Caco-2 (cell line): Measurements from ENCODE around the gene ATG101. TPM values are rescaled to one million over a fixed set of nuclear protein-coding genes. Genes with fewer than 3 reads are reported as not detected.

Source experiments
- BruUV-seq: library from RNA; stranded (reverse); fragments of 400-500 nt; replicated peaks from 2 replicates; lab custom pipeline; 2021; lab: Mats Ljungman, UMichigan
- CTCF ChIA-PET: fragments of 300-600 bp; sonication (Branson Sonifier 250); formaldehyde crosslinking; loops from one replicate; lab custom pipeline; 2022; ENCODE audit warnings: antibody characterized with exemption; lab: Charles Lee
- POLR2A ChIA-PET: fragments of 300-600 bp; sonication (Branson Sonifier 250); formaldehyde crosslinking; loops from one replicate; lab custom pipeline; 2022; ENCODE audit warnings: antibody characterized with exemption; lab: Charles Lee
- DNase-seq, 2 experiments: peaks; one replicate each; pipeline versions ENCODE4 v3.0.0 to v3.0.0-alpha.2; 2020 to 2022
- H3K27me3 ChIP-seq: replicated peaks from 2 replicates; pipeline ENCODE4 v1.6.0; 2011; ENCODE audit warnings: low read length; ENCODE audit not compliant: control insufficient read depth, insufficient read depth
- H3K36me3 ChIP-seq: 2 replicates; pipeline ENCODE4 v1.5.1; 2011; ENCODE audit warnings: low read length; ENCODE audit not compliant: control insufficient read depth, insufficient read depth
- H3K4me1 ChIP-seq: fragments of 250-450 bp; sonication (Bioruptor Pico); 2 replicates; pipeline ENCODE4 v1.5.1; 2020; ENCODE audit warnings: mild to moderate bottlenecking
- H3K4me3 ChIP-seq: 2 replicates; pipeline ENCODE4 v1.5.1; 2011; ENCODE audit warnings: low read depth, mild to moderate bottlenecking, control low read depth, low read length
- H3K9me3 ChIP-seq: fragments of 250-450 bp; sonication (Bioruptor Pico); 2 replicates; pipeline ENCODE4 v1.5.1; 2020; ENCODE audit warnings: mild to moderate bottlenecking, moderate library complexity
- H3K27ac Mint-ChIP-seq: one replicate; pipeline ENCODE4 v1.8.0; 2022; ENCODE audit warnings: mixed read lengths; ENCODE audit not compliant: unreplicated experiment
- H3K27me3 Mint-ChIP-seq: one replicate; pipeline ENCODE4 v1.8.0; 2022; ENCODE audit warnings: mixed read lengths; ENCODE audit not compliant: insufficient read depth, unreplicated experiment
- H3K36me3 Mint-ChIP-seq: one replicate; pipeline ENCODE4 v1.8.0; 2022; ENCODE audit warnings: mild to moderate bottlenecking, mixed read lengths; ENCODE audit not compliant: insufficient read depth, unreplicated experiment
- H3K4me1 Mint-ChIP-seq: one replicate; pipeline ENCODE4 v1.8.0; 2022; ENCODE audit warnings: low read depth, mixed read lengths; ENCODE audit not compliant: unreplicated experiment
- H3K4me3 Mint-ChIP-seq: one replicate; pipeline ENCODE4 v1.8.0; 2022; ENCODE audit warnings: mild to moderate bottlenecking, moderate library complexity, mixed read lengths; ENCODE audit not compliant: unreplicated experiment
- H3K9me3 Mint-ChIP-seq: one replicate; pipeline ENCODE4 v1.8.0; 2022; ENCODE audit warnings: mixed read lengths; ENCODE audit not compliant: unreplicated experiment
- CTCF ChIP-seq, 2 experiments: fragments of 200-600 bp in 1 of 2; IDR thresholded peaks; 1 replicate in 1 of 2; 2 replicates in 1 of 2; pipeline versions ENCODE4 v1.5.1 to v1.8.0; 2011 to 2022; ENCODE audit warnings: antibody characterized with exemption in 1 of 2, control low read depth in 1 of 2, inconsistent platforms in 1 of 2, low read depth in 1 of 2, low read length in 1 of 2, mild to moderate bottlenecking in 1 of 2, moderate library complexity in 1 of 2; ENCODE audit not compliant: insufficient read depth in 1 of 2, severe bottlenecking in 1 of 2, unreplicated experiment in 1 of 2
- intact Hi-C: fragments of 100-400 bp; cut with micrococcal nuclease; formaldehyde crosslinking; loops from one replicate; pipeline ENCODE4 v1.10.0; 2022; ENCODE audit not compliant: unreplicated experiment
- total RNA-seq: library from RNA; stranded (reverse); gene quantifications from 2 replicates; pipeline ENCODE4 v1.2.3, GENCODE V29; 2022

Gene ATG101
- total RNA-seq, 1 experiment from 2014 or later, result 78.0 TPM

DNA sequence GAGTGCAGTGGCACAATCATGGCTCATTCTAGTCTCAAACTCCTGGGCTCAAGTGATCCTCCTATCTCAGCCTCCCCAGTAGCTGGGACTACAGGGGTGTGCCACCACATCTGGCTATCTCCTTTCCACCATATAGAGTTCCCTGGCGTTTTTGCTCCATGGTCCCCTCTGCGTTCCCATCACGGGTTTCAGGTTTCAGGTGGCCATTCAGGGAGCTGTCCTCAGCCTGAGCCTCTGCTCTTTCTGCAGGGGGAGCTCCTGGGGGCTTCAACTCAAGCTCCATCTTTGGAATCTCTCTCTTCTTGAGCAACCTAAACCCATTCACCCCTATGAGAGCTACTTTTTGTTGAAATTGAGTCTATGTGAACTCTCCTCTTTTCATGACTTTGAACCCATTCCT is 21.3 kb downstream of the ATG101 start:
- no peak for TF ChIP-seq CTCF (IDR thresholded peaks at IDR 0.05; ENCODE audit: insufficient read depth in 1 of 2, low read depth in 1 of 2, low read length in 1 of 2, severe bottlenecking in 1 of 2, unreplicated experiment in 1 of 2)
- H3K4me3 Mint-ChIP-seq, result no peak overlapping the region
- peaks cover under 1% of the 10 kb centered on the region for H3K36me3 Mint-ChIP-seq
- H3K4me3 ChIP-seq, result no peak overlapping the region
- no peaks in the 10 kb centered on the region for H3K9me3 Mint-ChIP-seq
- peaks cover 7% of the 10 kb centered on the region for H3K27me3 Mint-ChIP-seq
- DNase-seq, result no peak
- H3K27ac Mint-ChIP-seq, result no peak overlapping the region
- BruUV-seq, result no TSS peak
- intact Hi-C loops, result no loop called here
- peaks cover 12% of the 10 kb centered on the region for H3K4me1 ChIP-seq
- ChIA-PET POLR2A (no interaction called here), CTCF (interaction anchor here (0.7 to 1.9 kb wide), 7 partner anchors 25 to 351 kb away, joined by 3 to 13 read pairs (median 3); no protein-coding TSS in a partner anchor)
- no peaks in the 10 kb centered on the region for H3K9me3 ChIP-seq
- no peaks in the 10 kb centered on the region for H3K27me3 ChIP-seq
- peaks cover 11% of the 10 kb centered on the region for H3K4me1 Mint-ChIP-seq
- H3K36me3 ChIP-seq, result no peaks in the 10 kb centered on the region

DNA sequence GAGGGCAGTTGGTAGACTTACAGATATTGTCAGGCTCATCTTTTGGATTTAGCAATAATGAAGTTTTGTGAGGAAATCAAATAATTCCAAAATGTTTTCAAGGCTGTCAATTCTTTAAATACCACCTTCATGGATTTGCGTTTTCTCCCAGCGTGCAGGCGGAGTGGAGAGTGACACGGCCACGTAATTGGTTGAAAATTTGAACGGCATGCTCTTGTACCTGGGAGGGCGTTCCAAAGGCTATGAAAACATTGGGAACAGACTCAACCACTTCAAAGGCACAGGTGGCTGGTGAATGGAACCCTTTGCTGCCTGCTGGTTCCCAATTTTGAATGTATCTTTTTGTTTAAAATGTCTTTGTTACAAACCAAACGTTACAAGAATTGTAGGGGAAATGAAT is 22.1 kb downstream of the ATG101 start:
- no peak for DNase-seq
- CTCF ChIA-PET, result interaction anchor here (0.5 to 1.9 kb wide), 6 partner anchors 32 to 99 kb away, joined by 3 to 13 read pairs (median 4); no protein-coding TSS in a partner anchor
- H3K9me3 Mint-ChIP-seq, result no peaks in the 10 kb centered on the region

GRCh38 chr12:52093346-52093745 is 23.6 kb downstream of the ATG101 start:
- Mint-ChIP-seq H3K9me3 (no peaks in the 10 kb centered on the region), H3K27me3 (peaks cover 12% of the 10 kb centered on the region), H3K4me1 (peaks cover 11% of the 10 kb centered on the region), H3K4me3 (no peak overlapping the region), H3K27ac (no peak overlapping the region), H3K36me3 (no peaks in the 10 kb centered on the region)
- BruUV-seq, result no TSS peak
- Histone ChIP-seq H3K4me3 (no peak overlapping the region), H3K4me1 (peaks cover 12% of the 10 kb centered on the region), H3K27me3 (no peaks in the 10 kb centered on the region), H3K36me3 (no peaks in the 10 kb centered on the region), H3K9me3 (no peaks in the 10 kb centered on the region)
- intact Hi-C loops, result loop anchor here (2.0 kb wide), 1 partner anchor 27 kb away; no protein-coding TSS in a partner anchor
- no peak for TF ChIP-seq CTCF (IDR thresholded peaks at IDR 0.05; ENCODE audit: insufficient read depth in 1 of 2, low read depth in 1 of 2, low read length in 1 of 2, severe bottlenecking in 1 of 2, unreplicated experiment in 1 of 2)
- DNase-seq, result no peak
- ChIA-PET CTCF (interaction anchor here (1.2 kb wide), 1 partner anchor 68 kb away, joined by 3 read pairs; no protein-coding TSS in a partner anchor), POLR2A (interaction anchor here (0.6 kb wide), 1 partner anchor 11 kb away, joined by 3 read pairs; no protein-coding TSS in a partner anchor)

More for the DNA sequence above, 22.1 kb downstream of the ATG101 start:
- Histone ChIP-seq H3K4me3 (no peak overlapping the region), H3K36me3 (no peaks in the 10 kb centered on the region), H3K27me3 (no peaks in the 10 kb centered on the region), H3K9me3 (no peaks in the 10 kb centered on the region), H3K4me1 (peaks cover 12% of the 10 kb centered on the region)
- TF ChIP-seq CTCF (IDR thresholded peaks at IDR 0.05; ENCODE audit: insufficient read depth in 1 of 2, low read depth in 1 of 2, low read length in 1 of 2, severe bottlenecking in 1 of 2, unreplicated experiment in 1 of 2), result no peak
- H3K36me3 Mint-ChIP-seq, result no peaks in the 10 kb centered on the region
- peaks cover 11% of the 10 kb centered on the region for H3K4me1 Mint-ChIP-seq
- BruUV-seq, result no TSS peak
- intact Hi-C loops, result loop anchor here (2.0 kb wide), 1 partner anchor 29 kb away; no protein-coding TSS in a partner anchor
- POLR2A ChIA-PET, result no interaction called here
- peak overlapping the region; percentile 39 for H3K4me3 Mint-ChIP-seq
- no peak overlapping the region for H3K27ac Mint-ChIP-seq
- peaks cover 7% of the 10 kb centered on the region for H3K27me3 Mint-ChIP-seq
